Upper lobe of left lung (tissue), 6 donors: ENCODE results near the gene AGAP3. TPM values are rescaled to one million over a fixed set of nuclear protein-coding genes. Genes with fewer than 3 reads are reported as not detected.

ENCODE experiments used
- ATAC-seq, 2 donors: fragments of 200-7000 bp; cut with Tn5 transposase; one replicate each; pipeline ENCODE4 v1.9.1; 2022; ENCODE audit warnings: mild to moderate bottlenecking in 2 of 2, moderate library complexity in 2 of 2; ENCODE audit not compliant: low FRiP score in 2 of 2
- DNase-seq, 2 donors: peaks; one replicate each; pipeline ENCODE4 v3.0.0-alpha.2; 2019 to 2020
- H3K27ac ChIP-seq, 4 donors: fragments of 200-600 bp; sonication (generic); one replicate each; pipeline ENCODE4 v1.5.1; 2016 to 2019
- H3K27me3 ChIP-seq, 4 donors: fragments of 200-600 bp; sonication (generic); one replicate each; pipeline ENCODE4 v1.5.1; 2017 to 2019
- H3K36me3 ChIP-seq, 4 donors: fragments of 200-600 bp; sonication (generic); one replicate each; pipeline ENCODE4 v1.5.1; 2016 to 2019
- H3K4me1 ChIP-seq, 4 donors: fragments of 200-600 bp; sonication (generic); one replicate each; pipeline ENCODE4 v1.5.1; 2018 to 2019
- H3K4me3 ChIP-seq, 4 donors: fragments of 200-600 bp; sonication (generic); one replicate each; pipeline ENCODE4 v1.5.1; 2017 to 2019; ENCODE audit warnings: mild to moderate bottlenecking in 2 of 4, moderate library complexity in 1 of 4
- H3K9me3 ChIP-seq, 4 donors: fragments of 200-600 bp; sonication (generic); one replicate each; pipeline ENCODE4 v1.5.1; 2018 to 2019
- CTCF ChIP-seq, 6 experiments: fragments of 450-650 bp in 4 of 6; fragments of 200-600 bp in 2 of 6; sonication (generic) in 2 of 6; IDR thresholded peaks; one replicate each; pipeline ENCODE4 v1.5.1; 2016 to 2019; ENCODE audit warnings: antibody characterized with exemption in 6 of 6
- EP300 ChIP-seq, 4 donors: sonication (generic); formaldehyde crosslinking; IDR thresholded peaks; one replicate each; pipeline ENCODE4 v1.5.1; 2017; ENCODE audit warnings: antibody characterized with exemption in 4 of 4, control low read depth in 2 of 4
- POLR2A ChIP-seq, 4 donors: fragments of 450-650 bp; IDR thresholded peaks; one replicate each; pipeline ENCODE4 v1.5.1; 2016 to 2017; ENCODE audit warnings: antibody characterized with exemption in 4 of 4, mild to moderate bottlenecking in 2 of 4
- POLR2AphosphoS5 ChIP-seq, 2 donors: sonication (generic); formaldehyde crosslinking; IDR thresholded peaks; one replicate each; pipeline ENCODE4 v1.5.1; 2017; ENCODE audit warnings: antibody characterized with exemption in 2 of 2
- WGBS, 2 donors: methylation state at CpG; one replicate each; pipeline ENCODE4 v1.1.5; 2017 to 2018; 5-methylcytosine and 5-hydroxymethylcytosine counted together
- total RNA-seq, 6 donors: library from RNA; depleted of rRNA in 4 of 6; stranded (reverse); fragments of >200 nt in 4 of 6; gene quantifications; one replicate each; pipeline versions ENCODE4 v1.1.0 to v1.2.1, GENCODE V29; 2016 to 2021
- donor health status: DM: no; HTN: no; CAD: no; lungs with moderate emphysema.
- donor health status: DM: no; HTN: yes; CAD: no; lungs with severe emphysema.

The AGAP3 gene
- total RNA-seq, 6 donors from 2014 or later: 122 to 350 (median 182) TPM

GRCh38 chr7:151139071-151139790, 53.0 kb downstream of the AGAP3 start:
- H3K9me3 ChIP-seq: no peaks in the 10 kb centered on the region
- no peak for TF ChIP-seq POLR2AphosphoS5 (IDR thresholded peaks at IDR 0.05)
- no peak for TF ChIP-seq EP300 (IDR thresholded peaks at IDR 0.05)
- no peak for TF ChIP-seq POLR2A (IDR thresholded peaks at IDR 0.05)
- TF ChIP-seq CTCF (IDR thresholded peaks at IDR 0.05): no peak
- no peak overlapping the region for H3K27ac ChIP-seq
- no peaks in the 10 kb centered on the region for H3K4me1 ChIP-seq
- H3K36me3 ChIP-seq: peaks cover 29 to 100% (median 97%) of the 10 kb centered on the region in 4 donors
- H3K4me3 ChIP-seq: no peak overlapping the region
- DNase-seq (no peak), ATAC-seq (no peak)
- 91 to 94% methylated on average over 14 to 18 of the region's 18 CpGs for WGBS, 2 donors
- H3K27me3 ChIP-seq: no peaks in the 10 kb centered on the region

- no peak overlapping the region for H3K4me3 ChIP-seq
- TF ChIP-seq POLR2AphosphoS5 (IDR thresholded peaks at IDR 0.05) (no peak), CTCF (IDR thresholded peaks at IDR 0.05) (no peak), POLR2A (IDR thresholded peaks at IDR 0.05) (no peak), EP300 (IDR thresholded peaks at IDR 0.05) (no peak)
- ATAC-seq: no peak
- WGBS, 2 donors: 88 to 93% methylated on average over 9 of the region's 9 CpGs
- H3K4me1 ChIP-seq: no peaks in the 10 kb centered on the region
- no peak for DNase-seq
- H3K36me3 ChIP-seq: peaks cover 29 to 99% (median 95%) of the 10 kb centered on the region in 4 donors
- H3K27ac ChIP-seq: no peak overlapping the region
- no peaks in the 10 kb centered on the region for H3K27me3 ChIP-seq
- H3K9me3 ChIP-seq: no peaks in the 10 kb centered on the region
These were observed 53.5 kb downstream of the AGAP3 start for GRCh38 chr7:151139791-151140190.

GRCh38 chr7:151140826-151141225, 54.6 kb downstream of the AGAP3 start:
- Histone ChIP-seq H3K9me3 (no peaks in the 10 kb centered on the region), H3K27ac (no peak overlapping the region), H3K4me3 (no peak overlapping the region), H3K27me3 (no peaks in the 10 kb centered on the region), H3K4me1 (no peaks in the 10 kb centered on the region), H3K36me3 (peaks cover 23 to 94% (median 87%) of the 10 kb centered on the region in 4 donors)
- TF ChIP-seq POLR2AphosphoS5 (IDR thresholded peaks at IDR 0.05) (no peak), POLR2A (IDR thresholded peaks at IDR 0.05) (no peak), CTCF (IDR thresholded peaks at IDR 0.05) (no peak), EP300 (IDR thresholded peaks at IDR 0.05) (no peak)
- WGBS, 2 donors: 90 to 94% methylated on average over 7 of the region's 7 CpGs
- DNase-seq (no peak), ATAC-seq (no peak)

GRCh38 chr7:151141311-151141854, 55.1 kb downstream of the AGAP3 start:
- no peak for TF ChIP-seq POLR2AphosphoS5 (IDR thresholded peaks at IDR 0.05)
- TF ChIP-seq POLR2A (IDR thresholded peaks at IDR 0.05): no peak
- no peak for TF ChIP-seq CTCF (IDR thresholded peaks at IDR 0.05)
- no peak for TF ChIP-seq EP300 (IDR thresholded peaks at IDR 0.05)
- H3K27ac ChIP-seq: no peak overlapping the region
- H3K27me3 ChIP-seq: no peaks in the 10 kb centered on the region
- H3K4me1 ChIP-seq: no peaks in the 10 kb centered on the region
- 86 to 92% methylated on average over 9 of the region's 9 CpGs for WGBS, 2 donors
- ATAC-seq (peak in 1 of 2 donors; percentile 9), DNase-seq (no peak)
- no peak overlapping the region for H3K4me3 ChIP-seq
- peaks cover 18 to 88% (median 81%) of the 10 kb centered on the region in 4 donors for H3K36me3 ChIP-seq
- no peaks in the 10 kb centered on the region for H3K9me3 ChIP-seq
